NCI-H446 (cell line): ENCODE data around the gene MRPL33.

Experiments
- DNase-seq, 2 experiments: peaks; one replicate each; lab custom pipeline; 2025; lab: John Stamatoyannopoulos, UW

Gene MRPL33

GRCh38 chr2:27771548-27772335, at the start of gene MRPL33:
TSS of gene MRPL33 (plus strand) at chr2:27771719. CDS start at chr2:27771778, 59 bp downstream.
- DNase-seq: peak; percentile 79 to 90

- DNase-seq: no peak
Observed at GRCh38 chr2:27721884-27722485, 49.5 kb upstream of the MRPL33 start.

- DNase-seq: peak; percentile 17 to 71
Observed at GRCh38 chr2:27723372-27724144, 48.0 kb upstream of the MRPL33 start.

GRCh38 chr2:27724191-27724590, 47.3 kb upstream of the MRPL33 start:
- no peak for DNase-seq

GRCh38 chr2:27724905-27725701, 46.4 kb upstream of the MRPL33 start:
- DNase-seq: no peak

- no peak for DNase-seq
Observed at GRCh38 chr2:27727257-27727656, 44.3 kb upstream of the MRPL33 start.

GRCh38 chr2:27728081-27728858, 43.2 kb upstream of the MRPL33 start:
- no peak for DNase-seq

- DNase-seq: no peak
Observed at GRCh38 chr2:27729198-27729597, 42.3 kb upstream of the MRPL33 start.

GRCh38 chr2:27729614-27730013, 41.9 kb upstream of the MRPL33 start:
- no peak for DNase-seq

GRCh38 chr2:27730261-27730662, 41.3 kb upstream of the MRPL33 start:
- DNase-seq: no peak

- DNase-seq: no peak
Observed at GRCh38 chr2:27730980-27731691, 40.4 kb upstream of the MRPL33 start.

- DNase-seq: no peak
Observed at GRCh38 chr2:27734305-27734704, 37.2 kb upstream of the MRPL33 start.

GRCh38 chr2:27735263-27735904, 36.1 kb upstream of the MRPL33 start:
- no peak for DNase-seq

- DNase-seq: no peak
Observed at GRCh38 chr2:27736031-27736889, 35.3 kb upstream of the MRPL33 start.

- no peak for DNase-seq
Observed at GRCh38 chr2:27736890-27737204, 34.7 kb upstream of the MRPL33 start.

GRCh38 chr2:27737676-27738348, 33.7 kb upstream of the MRPL33 start:
- peak in 1 of 2 experiments; percentile 29 for DNase-seq

- no peak for DNase-seq
Observed at GRCh38 chr2:27738349-27739057, 33.0 kb upstream of the MRPL33 start.

GRCh38 chr2:27739058-27739373, 32.5 kb upstream of the MRPL33 start:
- no peak for DNase-seq
